ENCODE measurements around the gene MMP1.
"Not testable (repeated sequence)": the region's sequence is repeated elsewhere in the genome, so short reads cannot be mapped to it uniquely, and the experiment has no call there.

Gene MMP1

GRCh38 chr11:102757823-102758549, 40.0 kb downstream of the MMP1 start:
- no peak for FAIRE-seq

- no peak for FAIRE-seq
Measured at GRCh38 chr11:102753267-102753666, 44.7 kb downstream of the MMP1 start.

- no peak for FAIRE-seq
Measured at GRCh38 chr11:102751673-102752072, 46.3 kb downstream of the MMP1 start.

- no peak for FAIRE-seq
Measured at GRCh38 chr11:102749101-102749722, 48.7 kb downstream of the MMP1 start.

- FAIRE-seq = not testable (repeated sequence)
Measured at GRCh38 chr11:102746746-102747578, 51.0 kb downstream of the MMP1 start.

All from colon (tissue), 2 donors.